Keratinocyte (primary cell): ENCODE measurements around the gene ELAVL3. TPM values are rescaled to one million over a fixed set of nuclear protein-coding genes. Genes with fewer than 3 reads are reported as not detected.
"Not testable (repeated sequence)": the region's sequence is repeated elsewhere in the genome, so short reads cannot be mapped to it uniquely, and the experiment has no call there.

ENCODE experiments used
- DNase-seq: peaks from one replicate; pipeline ENCODE4 v3.0.0-alpha.2; 2011; ENCODE audit warnings: low read depth, missing footprints, low spot score
- FAIRE-seq: peaks from 2 replicates; lab custom pipeline; 2011; peaks lifted over from hg19 to GRCh38; lab: Jason Lieb, UNC
- H2AFZ ChIP-seq: 2 replicates; pipeline ENCODE4 v1.6.0; 2012; ENCODE audit warnings: low read length, control low read depth, inconsistent platforms; ENCODE audit not compliant: control insufficient read depth
- H3K27ac ChIP-seq: 2 replicates; pipeline ENCODE4 v1.5.1; 2011; ENCODE audit warnings: low read length; ENCODE audit not compliant: control insufficient read depth, insufficient read depth
- H3K27me3 ChIP-seq: 3 replicates; pipeline ENCODE4 v1.6.0; 2011; ENCODE audit warnings: low read length; ENCODE audit not compliant: control insufficient read depth, insufficient read depth; ENCODE audit errors: extremely low read depth
- H3K36me3 ChIP-seq, 2 experiments: 2 replicates in 1 of 2; 3 replicates in 1 of 2; pipeline ENCODE4 v1.5.1; 2011; ENCODE audit warnings: low read length in 2 of 2, mild to moderate bottlenecking in 1 of 2; ENCODE audit not compliant: control insufficient read depth in 2 of 2, insufficient read depth in 2 of 2; ENCODE audit errors: extremely low read depth in 1 of 2
- H3K4me1 ChIP-seq: 3 replicates; pipeline ENCODE4 v1.5.1; 2011; ENCODE audit warnings: low read length; ENCODE audit not compliant: control insufficient read depth, insufficient read depth; ENCODE audit errors: extremely low read depth
- H3K4me2 ChIP-seq: 3 replicates; pipeline ENCODE4 v1.6.0; 2011; ENCODE audit warnings: low read depth, low read length; ENCODE audit not compliant: control insufficient read depth, insufficient read depth; ENCODE audit errors: extremely low read depth
- H3K4me3 ChIP-seq, 3 experiments: fragments of 200-600 bp in 1 of 3; sonication (generic) in 1 of 3; 2 replicates in 2 of 3; 3 replicates in 1 of 3; pipeline ENCODE4 v1.5.1; 2011 to 2016; ENCODE audit warnings: low read length in 3 of 3, mild to moderate bottlenecking in 3 of 3, control low read depth in 2 of 3, inconsistent platforms in 1 of 3, low read depth in 1 of 3, mixed read lengths in 1 of 3, mixed run types in 1 of 3, moderate library complexity in 1 of 3; ENCODE audit not compliant: control insufficient read depth in 2 of 3, insufficient read depth in 2 of 3; ENCODE audit errors: extremely low read depth in 1 of 3
- H3K79me2 ChIP-seq: 2 replicates; pipeline ENCODE4 v1.6.0; 2012; ENCODE audit warnings: low read length; ENCODE audit not compliant: control insufficient read depth, insufficient read depth
- H3K9ac ChIP-seq: 3 replicates; pipeline ENCODE4 v1.6.0; 2011; ENCODE audit warnings: low read length; ENCODE audit not compliant: control insufficient read depth, insufficient read depth; ENCODE audit errors: extremely low read depth
- H3K9me1 ChIP-seq: 3 replicates; pipeline ENCODE4 v1.6.0; 2011; ENCODE audit warnings: low read length; ENCODE audit not compliant: control insufficient read depth, insufficient read depth; ENCODE audit errors: extremely low read depth
- H3K9me3 ChIP-seq: 2 replicates; pipeline ENCODE4 v1.5.1; 2012; ENCODE audit warnings: low read depth, low read length; ENCODE audit not compliant: control insufficient read depth
- H4K20me1 ChIP-seq: 3 replicates; pipeline ENCODE4 v1.6.0; 2011; ENCODE audit warnings: low read length; ENCODE audit not compliant: control insufficient read depth, insufficient read depth; ENCODE audit errors: extremely low read depth
- EZH2 ChIP-seq: IDR thresholded peaks from one replicate; pipeline ENCODE4 v1.6.1; 2012; ENCODE audit warnings: inconsistent platforms, mild to moderate bottlenecking, low read length, moderate library complexity
- dilution Hi-C: fragments of 300-500 bp; cut with MboI; formaldehyde crosslinking; loops from one replicate; pipeline ENCODE4 v1.7.0; 2020; ENCODE audit warnings: low sequenced_read_pairs; ENCODE audit not compliant: extremely low pct_ligation_motif_present
- polyA plus RNA-seq, 5 experiments: library from polyadenylated mRNA; depleted of rRNA in 3 of 5; stranded (reverse) in 3 of 5; stranded (forward) in 1 of 5; unstranded in 1 of 5; fragments of >200 nt; gene quantifications; 1 replicate in 1 of 5; 2 replicates in 3 of 5; 3 replicates in 1 of 5; pipeline versions ENCODE4 v1.2.1 to v1.2.3, GENCODE V29; 2011 to 2012; ENCODE audit warnings: missing spikeins in 2 of 5, low read depth in 1 of 5, low replicate concordance in 1 of 5
- TF ChIP-seq, protein P1 (sequence below), 3 experiments: IDR thresholded peaks in 1 of 3; conservative IDR thresholded peaks in 1 of 3; optimal IDR thresholded peaks in 1 of 3; 2 replicates in 2 of 3; 3 replicates in 1 of 3; pipeline versions ENCODE3 to v1.5.1; 2011; ENCODE audit warnings: low read length in 3 of 3, mild to moderate bottlenecking in 3 of 3, moderate library complexity in 2 of 3, control low read depth in 1 of 3, inconsistent platforms in 1 of 3; ENCODE audit not compliant: insufficient read depth in 2 of 3; ENCODE audit errors: extremely low read depth in 1 of 3

Gene ELAVL3
- polyA plus RNA-seq, 1 donor (not counting 4 experiments of a cell fraction or from before 2014, with no cell fraction given): not detected

DNA sequence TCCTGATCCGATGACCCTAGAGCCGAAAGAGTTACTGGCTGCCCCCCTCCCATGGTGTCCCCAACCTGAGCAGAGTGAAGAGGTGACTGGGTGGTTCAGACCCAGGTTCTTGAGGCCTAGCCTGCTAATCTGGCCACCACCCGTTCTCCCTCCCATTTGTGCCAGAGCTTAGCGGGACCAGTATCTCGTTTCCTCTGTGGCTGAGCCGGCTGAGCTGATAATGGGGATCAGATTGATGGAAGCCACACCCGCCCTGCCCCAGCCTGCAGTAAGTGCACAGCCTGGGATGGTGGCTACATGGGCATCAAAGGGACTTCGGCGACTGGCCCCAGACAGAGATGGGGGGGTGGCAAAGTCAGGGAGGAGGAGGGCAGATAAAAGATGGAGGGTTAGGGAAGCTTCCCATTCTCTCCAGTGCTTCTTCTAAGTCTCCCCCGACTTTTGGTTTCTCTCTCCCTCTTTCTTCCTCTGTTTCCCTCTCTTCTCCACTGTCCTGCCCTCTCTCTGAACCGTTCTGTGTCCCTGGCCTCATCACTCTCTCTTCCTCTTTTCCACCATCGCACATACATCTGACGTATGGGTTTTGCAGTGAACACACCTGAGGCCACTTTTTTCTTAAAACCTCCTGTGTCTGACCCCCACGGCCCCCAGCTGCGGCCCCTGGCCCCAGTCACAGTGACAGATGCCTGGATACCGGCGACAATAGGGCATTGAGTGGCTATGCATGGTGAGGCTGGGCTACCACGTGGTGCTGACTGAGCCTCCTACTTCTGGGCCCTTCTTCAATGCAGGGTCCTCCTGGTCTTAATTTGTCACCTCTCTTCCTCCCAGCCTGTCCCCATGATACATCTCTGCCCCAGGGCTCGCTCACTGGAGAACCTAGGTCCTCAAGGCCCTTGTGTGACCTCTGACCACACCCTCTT lies 2.4 kb downstream of the ELAVL3 start:
- dilution Hi-C loops: no loop called here

DNA sequence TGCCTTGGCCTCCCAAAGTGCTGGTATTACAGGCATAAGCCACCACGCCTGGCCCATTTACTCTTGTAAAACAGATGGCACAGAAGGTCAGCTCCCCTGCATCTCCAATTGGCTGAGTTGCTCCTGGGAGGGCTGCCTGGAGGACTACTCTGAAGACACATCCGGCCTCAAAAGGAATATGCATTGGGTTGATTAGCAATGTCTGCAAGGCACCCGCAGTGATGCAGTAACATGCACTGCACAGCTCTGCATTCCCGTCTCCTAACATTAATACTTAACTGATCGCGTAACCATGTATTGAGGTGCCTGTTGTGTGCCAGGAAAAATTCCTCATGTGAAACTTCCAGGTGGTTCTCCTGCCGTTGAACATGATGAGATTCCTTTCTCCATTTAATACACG lies 5.0 kb downstream of the ELAVL3 start:
- FAIRE-seq: no peak
- Histone ChIP-seq H3K4me2 (no peak overlapping the region), H3K27me3 (peaks cover 25% of the 10 kb centered on the region), H3K4me3 (no peak overlapping the region), H3K9me1 (no peaks in the 10 kb centered on the region), H3K9me3 (no peaks in the 10 kb centered on the region), H3K79me2 (no peaks in the 10 kb centered on the region), H3K36me3 (no peaks in the 10 kb centered on the region), H3K27ac (no peak overlapping the region), H2AFZ (no peak overlapping the region), H3K9ac (no peak overlapping the region), H4K20me1 (peaks cover 2% of the 10 kb centered on the region), H3K4me1 (no peaks in the 10 kb centered on the region)
- TF ChIP-seq, protein P1, sequence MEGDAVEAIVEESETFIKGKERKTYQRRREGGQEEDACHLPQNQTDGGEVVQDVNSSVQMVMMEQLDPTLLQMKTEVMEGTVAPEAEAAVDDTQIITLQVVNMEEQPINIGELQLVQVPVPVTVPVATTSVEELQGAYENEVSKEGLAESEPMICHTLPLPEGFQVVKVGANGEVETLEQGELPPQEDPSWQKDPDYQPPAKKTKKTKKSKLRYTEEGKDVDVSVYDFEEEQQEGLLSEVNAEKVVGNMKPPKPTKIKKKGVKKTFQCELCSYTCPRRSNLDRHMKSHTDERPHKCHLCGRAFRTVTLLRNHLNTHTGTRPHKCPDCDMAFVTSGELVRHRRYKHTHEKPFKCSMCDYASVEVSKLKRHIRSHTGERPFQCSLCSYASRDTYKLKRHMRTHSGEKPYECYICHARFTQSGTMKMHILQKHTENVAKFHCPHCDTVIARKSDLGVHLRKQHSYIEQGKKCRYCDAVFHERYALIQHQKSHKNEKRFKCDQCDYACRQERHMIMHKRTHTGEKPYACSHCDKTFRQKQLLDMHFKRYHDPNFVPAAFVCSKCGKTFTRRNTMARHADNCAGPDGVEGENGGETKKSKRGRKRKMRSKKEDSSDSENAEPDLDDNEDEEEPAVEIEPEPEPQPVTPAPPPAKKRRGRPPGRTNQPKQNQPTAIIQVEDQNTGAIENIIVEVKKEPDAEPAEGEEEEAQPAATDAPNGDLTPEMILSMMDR (optimal IDR thresholded peaks at IDR 0.05 in 1 of 3, IDR thresholded peaks at IDR 0.05 in 1 of 3, conservative IDR thresholded peaks at IDR 0.05 in 1 of 3; ENCODE audit: extremely low read depth in 1 of 3, insufficient read depth in 2 of 3, low read length in 3 of 3): no peak
- no peak for DNase-seq
- dilution Hi-C loops: no loop called here

More for the DNA sequence above, 2.4 kb downstream of the ELAVL3 start:
- Histone ChIP-seq H3K9ac (no peak overlapping the region), H3K9me3 (no peaks in the 10 kb centered on the region), H3K9me1 (no peaks in the 10 kb centered on the region), H3K27ac (no peak overlapping the region), H4K20me1 (peaks cover 2% of the 10 kb centered on the region), H3K4me1 (peaks cover 2% of the 10 kb centered on the region), H2AFZ (no peak overlapping the region), H3K27me3 (peaks cover 41% of the 10 kb centered on the region), H3K79me2 (no peaks in the 10 kb centered on the region), H3K4me3 (no peak overlapping the region), H3K36me3 (no peaks in the 10 kb centered on the region), H3K4me2 (no peak overlapping the region)
- TF ChIP-seq EZH2: no peak
- TF ChIP-seq, protein P1 (optimal IDR thresholded peaks at IDR 0.05 in 1 of 3, IDR thresholded peaks at IDR 0.05 in 1 of 3, conservative IDR thresholded peaks at IDR 0.05 in 1 of 3; ENCODE audit: extremely low read depth in 1 of 3, insufficient read depth in 2 of 3, low read length in 3 of 3): no peak
- no peak for FAIRE-seq
- DNase-seq: no peak

DNA sequence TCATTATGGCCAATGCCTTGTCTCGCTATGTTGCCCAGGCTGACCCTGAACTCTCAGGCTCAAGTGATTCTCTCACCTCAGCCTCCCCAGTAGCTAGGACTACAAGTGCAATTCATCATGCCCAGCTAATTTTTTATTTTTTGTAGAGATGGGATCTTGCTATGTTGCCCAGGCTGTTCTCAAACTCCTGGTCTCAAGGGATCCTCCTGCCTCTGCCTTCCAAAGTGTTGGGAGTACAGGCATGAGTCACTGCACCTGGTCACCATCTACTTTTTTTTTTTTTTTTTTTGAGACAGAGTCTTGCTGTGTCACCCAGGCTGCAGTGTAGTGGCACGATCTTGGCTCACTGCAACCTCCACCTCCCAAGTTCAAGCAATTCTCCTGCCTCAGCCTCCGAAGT lies 5.5 kb downstream of the ELAVL3 start:
- H3K27ac ChIP-seq, H3K9me1 ChIP-seq, H3K4me2 ChIP-seq, H3K79me2 ChIP-seq, H2AFZ ChIP-seq, H3K9ac ChIP-seq, H3K4me1 ChIP-seq, dilution Hi-C loops, DNase-seq, H3K9me3 ChIP-seq, H3K36me3 ChIP-seq, H3K4me3 ChIP-seq, FAIRE-seq, H4K20me1 ChIP-seq: not testable (repeated sequence)
- H3K27me3 ChIP-seq: peaks cover 21% of the 10 kb centered on the region
